DMS 273 treated with DMSO at 0.1 percent for 48 hours (cell line): ENCODE data around the gene TULP3.

Source experiments
- DNase-seq: peaks from one replicate; lab custom pipeline; 2025; lab: John Stamatoyannopoulos, UW

Gene TULP3

GRCh38 chr12:2877047-2877952 lies 13.4 kb upstream of the TULP3 start, which contains the start of the genes FOXM1 and RHNO1:
FOXM1 (minus strand) TSS chr12:2877174; CDS start chr12:2874478, 2,696 bp downstream.
RHNO1 (plus strand) TSS chr12:2877223; CDS start chr12:2885367, 8,144 bp downstream.
- peak; percentile 13 for DNase-seq

DNA sequence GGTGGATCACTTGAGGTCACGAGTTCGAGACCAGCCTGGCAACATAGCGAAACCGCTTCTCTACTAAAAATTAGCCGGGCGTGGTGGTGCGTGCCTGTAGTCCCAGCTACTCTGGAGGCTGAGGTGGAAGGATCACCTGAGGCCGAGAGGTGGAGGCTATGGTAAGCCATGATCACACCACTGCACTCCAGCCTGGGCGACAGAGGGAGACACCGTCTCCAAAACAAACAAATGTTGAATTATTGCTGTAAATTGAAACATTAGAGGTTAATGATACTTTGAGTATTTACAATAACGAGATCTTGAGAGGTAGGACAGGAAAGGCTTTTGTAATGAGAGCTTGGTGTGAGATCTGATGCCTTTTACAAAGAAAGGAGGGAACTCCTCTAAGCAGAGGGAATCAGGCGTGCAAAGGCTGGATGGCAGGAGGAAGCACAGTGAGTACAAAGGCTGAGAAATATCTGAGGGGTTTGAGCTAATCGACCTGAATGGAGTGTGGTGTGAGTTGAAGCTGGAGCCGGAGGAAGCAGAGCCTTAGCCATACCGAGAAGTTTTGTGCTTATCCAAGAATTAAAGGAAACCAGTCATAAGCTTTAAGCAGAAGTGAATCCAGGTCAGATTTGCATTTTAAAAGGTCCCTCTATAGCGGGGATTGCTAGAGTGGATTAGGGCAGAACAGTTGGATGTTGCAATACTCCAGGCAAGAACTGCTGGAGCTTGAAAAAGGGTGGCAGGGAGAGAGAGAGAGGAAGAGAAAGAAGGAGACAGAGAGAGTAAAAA lies 12.5 kb upstream of the TULP3 start:
- DNase-seq: no peak

DNA sequence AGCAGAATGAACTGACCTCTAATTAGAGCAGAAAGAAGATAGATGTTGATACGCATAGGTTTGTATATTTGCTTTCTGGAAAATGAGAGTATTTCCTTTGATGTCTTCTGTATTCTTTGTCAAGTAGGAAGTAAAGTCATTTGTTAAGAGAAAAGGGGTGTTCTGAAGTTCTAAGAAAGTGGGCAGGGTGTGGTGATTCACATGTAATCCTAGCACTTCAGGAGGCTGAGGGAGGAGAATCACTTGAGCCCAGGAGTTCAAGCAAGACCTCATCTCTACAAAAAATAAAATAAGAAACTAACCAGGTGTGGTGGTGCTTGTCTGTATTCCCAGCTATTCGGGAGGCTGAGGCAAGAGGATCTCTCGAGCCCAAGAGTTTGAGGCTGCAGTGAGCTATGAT lies 10.8 kb upstream of the TULP3 start:
- DNase-seq: no peak

DNA sequence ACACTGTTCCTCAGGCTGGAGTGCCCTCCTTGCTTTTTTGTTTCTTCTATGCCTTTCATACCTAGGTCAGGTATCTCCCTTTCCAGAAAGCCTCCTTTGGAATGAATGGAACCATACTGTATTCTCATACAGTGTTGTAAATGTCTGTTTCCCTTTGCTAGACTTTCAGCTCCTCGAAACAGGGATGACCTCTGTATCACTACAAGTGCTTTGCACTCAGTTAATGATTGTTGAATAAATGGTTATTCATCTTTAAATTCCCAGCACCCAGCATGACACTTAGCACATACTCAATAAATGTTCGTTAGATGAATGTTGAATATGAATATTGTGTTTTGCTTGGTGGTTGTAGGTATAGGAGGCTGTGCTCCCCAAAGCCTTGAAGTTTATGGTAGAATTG lies 5.9 kb upstream of the TULP3 start:
- DNase-seq: no peak

DNA sequence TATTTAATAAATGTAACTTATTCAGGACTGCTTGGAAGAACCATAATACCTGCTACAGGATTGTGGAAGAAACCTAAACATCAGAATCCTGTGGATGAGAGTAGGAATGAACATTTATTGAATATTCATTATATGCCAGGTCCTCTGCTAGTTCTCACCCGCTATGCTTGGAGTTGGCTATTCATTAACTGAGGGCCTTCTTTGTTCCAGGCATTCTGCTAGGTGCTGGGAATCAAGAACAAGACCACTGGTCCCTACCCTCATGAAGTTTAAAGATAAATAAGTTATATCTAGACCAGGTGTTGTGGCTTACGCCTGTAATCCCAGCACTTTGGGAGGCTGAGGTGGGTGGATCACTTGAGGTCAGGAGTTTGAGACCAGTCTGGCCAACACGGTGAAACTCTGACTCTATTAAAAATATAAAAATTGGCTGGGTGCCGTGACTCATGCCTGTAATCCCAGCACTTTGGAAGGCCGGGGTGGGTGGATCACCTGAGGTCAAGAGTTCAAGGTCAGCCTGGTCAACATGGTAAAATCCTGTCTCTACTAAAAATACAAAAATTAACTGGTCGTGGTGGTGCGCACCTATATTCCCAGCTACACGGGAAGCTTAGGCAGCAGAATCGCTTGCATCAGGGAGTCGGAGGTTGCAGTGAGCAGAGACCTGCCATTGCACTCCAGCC lies 3.8 kb upstream of the TULP3 start:
- DNase-seq: no peak

DNA sequence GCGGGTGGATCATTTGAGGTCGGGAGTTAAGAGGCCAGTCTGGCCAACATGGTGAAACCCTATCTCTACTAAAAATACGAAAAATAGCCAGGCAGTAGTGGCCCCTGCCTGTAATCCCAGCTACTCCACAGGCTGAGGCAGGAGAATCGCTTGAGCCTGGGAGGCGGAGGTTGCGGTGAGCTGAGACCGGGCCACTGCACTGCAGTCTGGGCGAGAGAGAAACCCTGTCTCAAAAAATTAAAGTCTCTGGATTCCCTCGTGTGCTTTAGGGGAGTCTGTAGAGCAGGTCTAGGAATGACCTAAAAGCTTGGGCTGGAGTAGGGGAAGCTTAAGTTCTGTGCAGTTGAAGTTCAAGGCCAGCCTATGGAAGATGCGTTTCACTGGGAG lies 697 bp upstream of the TULP3 start:
- DNase-seq: no peak

- peak; percentile 16 for DNase-seq
Observed at GRCh38 chr12:2891240-2892053, 756 bp downstream of the TULP3 start.

- DNase-seq: no peak
Observed at GRCh38 chr12:2892246-2892645, 1.6 kb downstream of the TULP3 start.

GRCh38 chr12:2893007-2893406 lies 2.3 kb downstream of the TULP3 start:
- no peak for DNase-seq

DNA sequence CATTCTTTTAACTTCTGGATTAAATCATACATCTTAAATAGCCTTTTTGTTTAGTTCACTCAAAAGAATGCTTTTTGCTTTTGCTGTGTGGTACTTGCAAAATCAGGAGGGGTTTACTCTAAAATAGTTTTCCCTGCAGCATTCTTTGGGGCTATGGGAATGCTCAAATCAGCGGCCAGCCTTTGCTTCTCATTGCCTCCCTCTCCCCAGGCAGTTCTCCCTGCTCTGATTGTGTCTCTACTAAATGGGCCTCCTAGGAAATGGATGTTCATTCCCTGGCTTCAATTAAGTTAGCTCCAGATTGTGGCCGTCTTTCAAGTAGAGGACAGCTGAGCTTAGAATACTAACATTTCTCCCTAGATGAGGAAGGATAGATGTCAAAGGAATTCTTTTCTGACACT lies 4.4 kb downstream of the TULP3 start:
- no peak for DNase-seq

GRCh38 chr12:2895511-2895910 lies 4.8 kb downstream of the TULP3 start:
- DNase-seq: no peak

DNA sequence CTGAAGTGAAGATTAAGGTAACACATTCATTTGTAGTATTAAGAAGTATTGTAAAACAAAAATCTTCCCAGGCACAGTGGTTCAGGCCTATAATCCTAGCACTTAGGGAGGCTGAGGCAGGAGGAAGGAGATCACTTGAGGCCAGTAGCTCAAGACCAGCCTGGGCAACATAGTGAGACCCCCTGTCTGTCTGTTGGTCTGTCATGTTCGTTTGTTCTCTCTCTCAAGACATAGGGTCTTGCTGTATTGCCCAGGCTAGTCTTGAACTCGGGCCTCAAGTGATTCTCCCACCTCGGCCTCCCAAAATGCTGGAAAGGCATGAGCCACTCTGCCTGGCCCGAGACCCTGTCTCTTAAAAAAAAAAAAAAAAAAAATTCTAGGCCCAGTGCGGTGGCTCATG lies 6.7 kb downstream of the TULP3 start:
- DNase-seq: no peak

- no peak for DNase-seq
Observed at GRCh38 chr12:2900642-2901041, 10.0 kb downstream of the TULP3 start.

- DNase-seq: no peak
Observed at GRCh38 chr12:2902272-2902880, 11.7 kb downstream of the TULP3 start.

GRCh38 chr12:2904260-2904659 lies 13.6 kb downstream of the TULP3 start:
- no peak for DNase-seq

DNA sequence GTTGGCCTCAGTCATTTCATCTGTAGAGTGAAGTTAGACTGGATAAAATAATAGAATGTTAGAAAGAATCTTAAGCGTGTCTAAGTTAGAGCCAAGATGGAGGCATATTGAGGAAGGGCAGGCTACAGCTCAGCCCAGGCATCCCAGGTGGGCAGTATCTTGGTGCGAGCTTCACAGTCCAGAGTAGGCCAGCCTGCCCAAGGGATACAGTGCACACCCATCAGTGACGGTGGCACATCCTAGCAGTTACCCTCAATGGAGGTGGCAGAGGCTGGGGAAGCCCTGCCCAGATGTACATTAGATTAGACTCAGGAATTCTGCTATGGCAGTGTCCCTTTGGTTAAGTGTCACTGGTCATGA lies 21.5 kb downstream of the TULP3 start:
- DNase-seq: no peak

DNA sequence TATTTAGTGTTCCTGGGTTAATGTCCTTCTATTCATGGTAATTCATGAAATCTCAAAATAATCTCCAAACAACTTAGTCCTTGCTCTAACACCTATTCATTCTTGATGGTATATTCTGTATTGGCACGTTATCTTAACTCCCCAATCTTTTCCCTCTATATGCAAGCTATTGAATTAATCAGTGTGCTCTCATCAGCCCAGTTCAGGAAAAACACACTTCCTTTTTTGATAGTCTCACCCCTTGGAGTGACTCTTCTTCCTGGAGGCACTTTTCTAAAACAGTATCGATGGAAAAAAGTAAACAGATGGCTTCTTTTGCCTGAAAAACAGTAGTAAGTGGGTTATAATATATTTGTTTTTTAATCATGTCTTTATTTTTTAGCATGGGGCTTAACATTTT lies 28.6 kb downstream of the TULP3 start:
- DNase-seq: no peak

GRCh38 chr12:2922329-2922728 lies 31.6 kb downstream of the TULP3 start:
- DNase-seq: no peak

GRCh38 chr12:2923057-2923456 lies 32.4 kb downstream of the TULP3 start:
- no peak for DNase-seq

GRCh38 chr12:2924019-2924418 lies 33.3 kb downstream of the TULP3 start:
- DNase-seq: no peak

- DNase-seq: no peak
Observed at GRCh38 chr12:2925322-2925995, 34.8 kb downstream of the TULP3 start.
